Inflammatory macrophage treated with lipopolysaccharide for 1 hour (primary cell): Measurements from ENCODE around the gene EPHA8.

Experiments used
- DNase-seq, 2 donors: peaks; one replicate each; pipeline ENCODE4 v3.0.0-alpha.2; 2020 to 2022

Gene EPHA8

GRCh38 chr1:22595108-22595507 is 31.8 kb downstream of the EPHA8 start:
- DNase-seq, result no peak

DNA sequence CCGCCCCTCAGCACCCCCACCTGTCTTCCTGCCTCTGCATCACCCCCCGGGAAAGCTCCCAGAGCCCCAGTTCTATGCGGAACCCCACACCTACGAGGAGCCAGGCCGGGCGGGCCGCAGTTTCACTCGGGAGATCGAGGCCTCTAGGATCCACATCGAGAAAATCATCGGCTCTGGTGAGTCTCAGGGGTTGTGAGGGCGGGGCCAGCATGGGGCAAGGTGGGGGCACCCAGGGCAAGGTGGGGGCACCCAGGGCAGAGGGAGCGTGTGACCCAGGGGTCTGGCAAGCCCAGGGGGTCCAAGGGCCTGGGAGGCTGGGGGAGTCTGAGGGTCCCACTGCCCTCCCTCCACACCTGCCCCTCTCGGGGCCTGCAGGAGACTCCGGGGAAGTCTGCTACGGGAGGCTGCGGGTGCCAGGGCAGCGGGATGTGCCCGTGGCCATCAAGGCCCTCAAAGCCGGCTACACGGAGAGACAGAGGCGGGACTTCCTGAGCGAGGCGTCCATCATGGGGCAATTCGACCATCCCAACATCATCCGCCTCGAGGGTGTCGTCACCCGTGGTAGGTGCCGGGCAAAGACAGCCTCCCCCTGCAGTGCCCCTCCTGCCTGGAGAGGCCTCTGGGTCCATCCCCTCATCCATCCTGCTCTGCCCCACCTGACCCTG is 34.1 kb downstream of the EPHA8 start:
- no peak for DNase-seq

DNA sequence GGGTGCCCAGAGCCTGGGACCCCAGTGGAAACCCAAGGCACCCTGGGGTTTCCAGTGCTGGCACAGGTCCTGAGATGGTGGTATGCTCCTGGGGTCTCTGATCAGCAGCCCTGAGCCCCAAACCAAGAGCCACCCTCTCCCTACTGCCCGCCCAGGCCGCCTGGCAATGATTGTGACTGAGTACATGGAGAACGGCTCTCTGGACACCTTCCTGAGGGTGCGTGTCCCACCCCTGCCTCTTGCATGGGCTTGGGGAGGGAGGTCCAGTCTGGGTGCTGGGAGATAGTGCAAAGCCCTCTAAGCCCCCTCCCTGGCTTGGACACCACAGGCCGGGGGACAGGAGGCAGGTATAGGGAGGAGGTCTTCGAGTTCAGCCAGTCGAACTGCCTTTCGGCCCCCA is 34.7 kb downstream of the EPHA8 start:
- DNase-seq, result no peak

GRCh38 chr1:22598736-22599135 is 35.4 kb downstream of the EPHA8 start:
- no peak for DNase-seq

- DNase-seq, result no peak
Measured at GRCh38 chr1:22600071-22600816, 37.0 kb downstream of the EPHA8 start.

DNA sequence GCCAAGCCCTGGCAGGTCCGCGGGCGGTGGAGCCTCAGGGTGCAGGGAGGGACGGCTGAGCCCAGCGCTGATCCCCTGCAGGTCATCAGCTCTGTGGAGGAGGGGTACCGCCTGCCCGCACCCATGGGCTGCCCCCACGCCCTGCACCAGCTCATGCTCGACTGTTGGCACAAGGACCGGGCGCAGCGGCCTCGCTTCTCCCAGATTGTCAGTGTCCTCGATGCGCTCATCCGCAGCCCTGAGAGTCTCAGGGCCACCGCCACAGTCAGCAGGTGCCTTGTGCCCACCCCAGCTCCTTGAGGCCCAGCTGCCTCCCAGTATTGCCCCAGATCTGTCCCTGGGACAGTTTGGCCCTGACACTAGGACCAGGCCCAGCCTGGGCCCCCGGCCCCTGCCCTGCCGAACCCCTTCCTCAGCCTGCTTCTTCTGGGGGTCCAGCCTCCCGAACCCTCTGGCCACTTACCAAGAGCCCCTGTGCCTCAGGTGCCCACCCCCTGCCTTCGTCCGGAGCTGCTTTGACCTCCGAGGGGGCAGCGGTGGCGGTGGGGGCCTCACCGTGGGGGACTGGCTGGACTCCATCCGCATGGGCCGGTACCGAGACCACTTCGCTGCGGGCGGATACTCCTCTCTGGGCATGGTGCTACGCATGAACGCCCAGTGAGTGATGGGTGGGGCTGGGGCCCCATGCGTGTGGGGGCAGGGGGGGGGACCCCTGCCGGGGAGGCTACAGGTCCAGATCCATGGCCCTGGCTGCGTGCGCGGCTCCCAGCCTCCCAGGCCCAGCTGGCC is 37.7 kb downstream of the EPHA8 start:
- DNase-seq, result no peak

- DNase-seq, result no peak
Measured at GRCh38 chr1:22601610-22602009, 38.3 kb downstream of the EPHA8 start.

DNA sequence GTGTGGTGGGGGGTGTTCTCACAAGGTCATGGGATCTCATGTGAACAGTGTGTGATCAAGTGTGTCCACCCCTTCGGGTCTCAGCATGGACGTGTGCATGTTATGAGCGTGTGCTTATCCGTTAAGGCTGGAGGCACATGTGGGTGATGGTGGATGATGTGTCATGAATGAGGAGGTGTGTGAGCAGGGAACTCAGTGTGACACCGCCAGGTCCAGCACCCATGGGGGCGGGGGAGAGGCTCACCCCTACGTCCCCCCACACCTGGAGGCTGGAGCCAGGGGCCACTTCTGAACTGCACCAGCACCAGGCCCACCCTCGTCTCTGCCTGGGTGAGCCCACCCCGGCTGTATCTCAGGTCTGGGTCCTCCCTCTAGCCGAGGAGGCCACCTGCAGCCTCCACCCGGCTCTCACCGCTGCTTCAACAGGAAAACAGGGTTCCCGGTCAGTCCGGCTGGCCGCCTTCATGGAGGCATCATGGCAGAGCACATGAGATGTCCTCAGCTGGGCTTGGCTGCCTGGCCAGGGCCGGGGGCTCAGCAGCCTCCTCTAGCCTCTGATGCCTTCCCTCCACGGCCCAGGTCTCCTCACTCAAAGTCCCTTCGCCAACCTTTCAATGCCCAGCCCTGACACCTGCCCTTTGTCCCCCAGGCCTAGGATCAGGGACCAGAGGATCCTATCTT is 38.9 kb downstream of the EPHA8 start:
- no peak for DNase-seq

GRCh38 chr1:22606161-22606560 is 42.9 kb downstream of the EPHA8 start:
- peak; percentile 56 to 77 for DNase-seq

DNA sequence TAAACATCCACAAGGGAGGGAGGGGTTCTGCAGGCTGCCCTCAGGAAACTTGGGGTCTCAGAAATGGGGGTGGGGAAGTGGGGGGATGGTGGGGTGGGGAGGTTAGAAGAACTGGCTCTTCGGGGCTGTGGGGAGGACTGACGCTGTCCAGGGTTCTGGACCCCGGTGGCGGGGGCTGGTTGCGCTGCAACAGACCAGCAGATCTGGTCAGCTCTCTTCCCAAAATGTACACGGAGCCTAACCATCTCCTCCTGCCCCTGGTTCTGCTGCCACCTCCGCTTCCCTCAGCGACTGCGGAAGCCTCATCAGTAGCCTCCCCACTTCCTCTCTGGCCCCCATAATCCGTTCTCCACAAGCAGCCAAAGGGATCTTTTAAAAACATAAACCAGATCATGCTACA is 43.9 kb downstream of the EPHA8 start:
- peak; percentile 14 for DNase-seq

GRCh38 chr1:22608361-22608760 is 45.1 kb downstream of the EPHA8 start:
- peak; percentile 23 to 29 for DNase-seq

DNA sequence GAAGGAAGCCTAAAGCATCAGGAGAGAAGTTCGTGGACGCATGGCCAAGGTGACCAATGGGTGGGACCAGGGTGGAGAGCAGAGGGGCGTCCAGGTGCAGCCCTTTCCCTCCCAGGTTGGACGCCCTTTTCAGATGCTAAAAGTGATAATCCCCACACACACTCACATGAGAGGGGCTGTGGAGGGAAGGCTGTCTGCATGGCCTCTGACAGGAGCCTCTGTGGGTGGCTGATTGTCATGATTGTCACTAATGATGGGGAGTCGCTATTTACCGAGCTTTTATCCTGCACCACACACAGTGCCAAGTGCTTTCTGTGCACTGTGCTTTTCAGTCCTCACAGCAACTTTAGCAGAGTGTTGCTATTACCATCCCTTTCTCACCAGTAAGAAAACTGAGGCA is 46.0 kb downstream of the EPHA8 start:
- no peak for DNase-seq

DNA sequence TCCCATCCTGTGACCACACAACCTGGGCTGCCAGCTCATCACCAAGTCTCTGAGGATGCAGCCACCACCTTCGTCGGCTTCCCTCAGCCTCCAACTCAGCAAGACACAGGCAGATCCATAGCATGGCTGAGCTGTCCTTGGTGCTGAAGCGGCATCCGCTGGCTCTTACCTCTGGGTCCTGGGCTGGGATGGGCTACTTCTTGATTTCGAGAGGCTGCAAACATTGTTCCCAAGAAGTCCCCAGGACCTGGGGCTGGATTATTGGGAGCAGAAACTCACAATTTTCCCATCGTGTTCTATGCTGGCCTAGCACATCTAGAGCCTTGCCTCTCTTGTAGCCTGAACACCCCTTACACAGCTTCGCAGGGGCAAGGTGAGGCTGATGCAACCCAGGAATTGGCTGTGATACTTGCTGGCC is 48.2 kb downstream of the EPHA8 start:
- DNase-seq, result peak in 1 of 2 donors; percentile 44

DNA sequence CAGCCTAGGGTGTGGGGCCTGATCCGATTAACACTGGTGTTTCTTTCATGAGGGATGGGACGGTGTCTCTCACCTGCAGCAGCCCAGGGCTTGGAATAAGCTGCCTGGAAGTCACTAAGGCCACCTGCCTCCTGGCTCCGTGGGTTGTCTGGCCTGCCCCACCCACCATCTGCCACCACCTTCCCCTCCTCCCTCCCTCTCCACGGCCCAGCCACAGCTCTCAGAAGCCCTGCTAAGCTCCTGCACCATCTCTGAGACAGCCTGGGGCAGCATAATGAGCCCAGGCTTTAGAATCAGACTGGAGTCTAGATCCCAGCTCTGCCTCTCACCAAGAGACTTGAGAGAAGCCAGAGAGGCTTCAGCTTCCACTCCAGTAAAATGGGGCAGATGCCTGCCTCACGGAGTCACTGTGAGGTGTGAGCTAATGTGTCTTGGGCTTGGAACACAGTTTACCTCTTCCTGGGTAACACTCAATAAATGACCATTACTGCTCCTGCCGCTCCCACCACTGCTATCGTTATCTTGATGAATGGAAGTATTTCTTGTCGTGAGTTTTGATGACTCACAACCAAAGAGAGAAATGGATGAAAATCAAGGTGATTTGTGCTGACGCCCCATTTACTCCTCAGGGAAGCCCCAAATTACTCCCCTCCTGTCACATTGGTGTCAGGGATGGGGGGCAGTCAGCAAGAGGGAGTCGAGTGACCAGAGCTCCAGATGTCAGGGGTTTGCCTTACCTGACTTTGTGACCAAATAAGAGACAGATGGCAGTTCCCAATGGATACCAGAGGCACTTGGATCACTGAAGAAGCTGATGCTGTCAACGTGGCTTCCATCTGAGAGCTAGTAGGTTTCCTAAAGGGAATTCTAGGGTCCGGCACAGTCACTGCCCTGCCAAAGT is 49.6 kb downstream of the EPHA8 start:
- no peak for DNase-seq

- DNase-seq, result no peak
Measured at GRCh38 chr1:22613572-22613918, 50.3 kb downstream of the EPHA8 start.

DNA sequence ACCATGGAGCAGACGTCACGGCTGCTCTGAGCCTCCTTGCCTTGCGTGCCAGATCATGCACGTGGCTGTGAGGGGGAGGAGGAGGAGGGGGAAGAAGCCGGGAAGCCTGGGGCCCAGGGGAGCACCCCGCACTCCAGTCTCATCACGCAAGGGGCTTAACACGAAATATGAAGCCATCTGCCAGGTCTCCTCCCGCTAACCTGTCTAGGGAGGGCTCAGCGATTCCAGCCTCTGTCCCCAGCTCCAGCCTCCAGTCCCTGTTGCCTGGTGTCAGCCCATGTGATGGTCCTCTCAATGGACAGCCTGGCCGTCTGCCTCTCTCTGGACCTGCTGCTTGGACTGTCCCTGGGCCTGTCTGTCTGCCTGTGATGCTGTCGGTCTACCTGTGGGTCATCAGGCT is 50.7 kb downstream of the EPHA8 start:
- no peak for DNase-seq

GRCh38 chr1:22615886-22616285 is 52.6 kb downstream of the EPHA8 start:
- DNase-seq, result peak; percentile 63 to 65

GRCh38 chr1:22616571-22616970 is 53.3 kb downstream of the EPHA8 start:
- DNase-seq, result no peak

DNA sequence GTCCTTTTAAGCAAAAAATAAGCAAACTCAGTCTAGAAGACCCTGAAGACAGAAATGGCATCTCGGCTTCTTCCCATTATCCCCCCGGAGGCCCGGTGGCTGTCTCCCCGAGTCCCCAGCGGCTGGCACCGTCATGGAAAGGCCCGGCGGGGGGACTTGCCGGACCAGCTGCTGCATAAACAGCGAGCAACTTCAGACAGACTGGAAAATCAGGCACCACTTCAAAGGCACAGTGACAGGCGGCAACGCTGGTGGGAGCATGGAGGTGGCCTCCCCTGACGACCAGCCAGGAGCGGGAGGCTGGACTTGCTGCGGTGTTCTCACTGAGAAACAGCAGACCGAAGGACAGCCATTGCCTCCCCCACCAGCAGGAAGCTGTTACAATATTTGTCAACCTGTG is 54.8 kb downstream of the EPHA8 start:
- no peak for DNase-seq

- DNase-seq, result peak in 1 of 2 donors; percentile 26
Measured at GRCh38 chr1:22619252-22619651, 56.0 kb downstream of the EPHA8 start.

- no peak for DNase-seq
Measured at GRCh38 chr1:22619798-22620197, 56.5 kb downstream of the EPHA8 start.

GRCh38 chr1:22621761-22622160 is 58.5 kb downstream of the EPHA8 start:
- DNase-seq, result no peak
